Measurements from ENCODE around the gene TRPM5. TPM values are rescaled to one million over a fixed set of nuclear protein-coding genes. Genes with fewer than 3 reads are reported as not detected.

Gene TRPM5
- total and polyA plus RNA-seq, 2 experiments from 2014 or later, result not detected

- TF ChIP-seq NANOG (IDR thresholded peaks at IDR 0.05; ENCODE audit: borderline replicate concordance) (no peak), ZNF114 (CRISPR knock-in tag; IDR thresholded peaks at IDR 0.05) (no peak), POLR2AphosphoS5 (IDR thresholded peaks at IDR 0.05; ENCODE audit: low read depth) (no peak), JUNB (IDR thresholded peaks at IDR 0.05; ENCODE audit: unreplicated experiment) (no peak), STAT1 (IDR thresholded peaks at IDR 0.05; ENCODE audit: unreplicated experiment) (no peak), CTCF (conservative IDR thresholded peaks at IDR 0.05; ENCODE audit: low read depth in 2 of 2) (no peak), REST (IDR thresholded peaks at IDR 0.05; ENCODE audit: unreplicated experiment) (no peak), CREB1 (CRISPR knock-in tag; IDR thresholded peaks at IDR 0.05; ENCODE audit: low read depth) (no peak), EZH2 (IDR thresholded peaks at IDR 0.05; ENCODE audit: low read depth, unreplicated experiment) (no peak), ZNF331 (CRISPR knock-in tag; IDR thresholded peaks at IDR 0.05; ENCODE audit: low read depth) (no peak), EZH2phosphoT487 (IDR thresholded peaks at IDR 0.05; ENCODE audit: unreplicated experiment) (no peak)
- TF ChIP-seq, protein P1, sequence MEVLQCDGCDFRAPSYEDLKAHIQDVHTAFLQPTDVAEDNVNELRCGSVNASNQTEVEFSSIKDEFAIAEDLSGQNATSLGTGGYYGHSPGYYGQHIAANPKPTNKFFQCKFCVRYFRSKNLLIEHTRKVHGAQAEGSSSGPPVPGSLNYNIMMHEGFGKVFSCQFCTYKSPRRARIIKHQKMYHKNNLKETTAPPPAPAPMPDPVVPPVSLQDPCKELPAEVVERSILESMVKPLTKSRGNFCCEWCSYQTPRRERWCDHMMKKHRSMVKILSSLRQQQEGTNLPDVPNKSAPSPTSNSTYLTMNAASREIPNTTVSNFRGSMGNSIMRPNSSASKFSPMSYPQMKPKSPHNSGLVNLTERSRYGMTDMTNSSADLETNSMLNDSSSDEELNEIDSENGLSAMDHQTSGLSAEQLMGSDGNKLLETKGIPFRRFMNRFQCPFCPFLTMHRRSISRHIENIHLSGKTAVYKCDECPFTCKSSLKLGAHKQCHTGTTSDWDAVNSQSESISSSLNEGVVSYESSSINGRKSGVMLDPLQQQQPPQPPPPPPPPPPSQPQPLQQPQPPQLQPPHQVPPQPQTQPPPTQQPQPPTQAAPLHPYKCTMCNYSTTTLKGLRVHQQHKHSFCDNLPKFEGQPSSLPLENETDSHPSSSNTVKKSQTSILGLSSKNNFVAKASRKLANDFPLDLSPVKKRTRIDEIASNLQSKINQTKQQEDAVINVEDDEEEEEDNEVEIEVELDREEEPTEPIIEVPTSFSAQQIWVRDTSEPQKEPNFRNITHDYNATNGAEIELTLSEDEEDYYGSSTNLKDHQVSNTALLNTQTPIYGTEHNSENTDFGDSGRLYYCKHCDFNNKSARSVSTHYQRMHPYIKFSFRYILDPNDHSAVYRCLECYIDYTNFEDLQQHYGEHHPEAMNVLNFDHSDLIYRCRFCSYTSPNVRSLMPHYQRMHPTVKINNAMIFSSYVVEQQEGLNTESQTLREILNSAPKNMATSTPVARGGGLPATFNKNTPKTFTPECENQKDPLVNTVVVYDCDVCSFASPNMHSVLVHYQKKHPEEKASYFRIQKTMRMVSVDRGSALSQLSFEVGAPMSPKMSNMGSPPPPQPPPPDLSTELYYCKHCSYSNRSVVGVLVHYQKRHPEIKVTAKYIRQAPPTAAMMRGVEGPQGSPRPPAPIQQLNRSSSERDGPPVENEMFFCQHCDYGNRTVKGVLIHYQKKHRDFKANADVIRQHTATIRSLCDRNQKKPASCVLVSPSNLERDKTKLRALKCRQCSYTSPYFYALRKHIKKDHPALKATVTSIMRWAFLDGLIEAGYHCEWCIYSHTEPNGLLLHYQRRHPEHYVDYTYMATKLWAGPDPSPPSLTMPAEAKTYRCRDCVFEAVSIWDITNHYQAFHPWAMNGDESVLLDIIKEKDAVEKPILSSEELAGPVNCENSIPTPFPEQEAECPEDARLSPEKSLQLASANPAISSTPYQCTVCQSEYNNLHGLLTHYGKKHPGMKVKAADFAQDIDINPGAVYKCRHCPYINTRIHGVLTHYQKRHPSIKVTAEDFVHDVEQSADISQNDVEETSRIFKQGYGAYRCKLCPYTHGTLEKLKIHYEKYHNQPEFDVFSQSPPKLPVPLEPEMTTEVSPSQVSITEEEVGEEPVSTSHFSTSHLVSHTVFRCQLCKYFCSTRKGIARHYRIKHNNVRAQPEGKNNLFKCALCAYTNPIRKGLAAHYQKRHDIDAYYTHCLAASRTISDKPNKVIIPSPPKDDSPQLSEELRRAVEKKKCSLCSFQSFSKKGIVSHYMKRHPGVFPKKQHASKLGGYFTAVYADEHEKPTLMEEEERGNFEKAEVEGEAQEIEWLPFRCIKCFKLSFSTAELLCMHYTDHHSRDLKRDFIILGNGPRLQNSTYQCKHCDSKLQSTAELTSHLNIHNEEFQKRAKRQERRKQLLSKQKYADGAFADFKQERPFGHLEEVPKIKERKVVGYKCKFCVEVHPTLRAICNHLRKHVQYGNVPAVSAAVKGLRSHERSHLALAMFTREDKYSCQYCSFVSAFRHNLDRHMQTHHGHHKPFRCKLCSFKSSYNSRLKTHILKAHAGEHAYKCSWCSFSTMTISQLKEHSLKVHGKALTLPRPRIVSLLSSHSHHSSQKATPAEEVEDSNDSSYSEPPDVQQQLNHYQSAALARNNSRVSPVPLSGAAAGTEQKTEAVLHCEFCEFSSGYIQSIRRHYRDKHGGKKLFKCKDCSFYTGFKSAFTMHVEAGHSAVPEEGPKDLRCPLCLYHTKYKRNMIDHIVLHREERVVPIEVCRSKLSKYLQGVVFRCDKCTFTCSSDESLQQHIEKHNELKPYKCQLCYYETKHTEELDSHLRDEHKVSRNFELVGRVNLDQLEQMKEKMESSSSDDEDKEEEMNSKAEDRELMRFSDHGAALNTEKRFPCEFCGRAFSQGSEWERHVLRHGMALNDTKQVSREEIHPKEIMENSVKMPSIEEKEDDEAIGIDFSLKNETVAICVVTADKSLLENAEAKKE (CRISPR knock-in tag; IDR thresholded peaks at IDR 0.05), result no peak
- TF ChIP-seq, protein P2, sequence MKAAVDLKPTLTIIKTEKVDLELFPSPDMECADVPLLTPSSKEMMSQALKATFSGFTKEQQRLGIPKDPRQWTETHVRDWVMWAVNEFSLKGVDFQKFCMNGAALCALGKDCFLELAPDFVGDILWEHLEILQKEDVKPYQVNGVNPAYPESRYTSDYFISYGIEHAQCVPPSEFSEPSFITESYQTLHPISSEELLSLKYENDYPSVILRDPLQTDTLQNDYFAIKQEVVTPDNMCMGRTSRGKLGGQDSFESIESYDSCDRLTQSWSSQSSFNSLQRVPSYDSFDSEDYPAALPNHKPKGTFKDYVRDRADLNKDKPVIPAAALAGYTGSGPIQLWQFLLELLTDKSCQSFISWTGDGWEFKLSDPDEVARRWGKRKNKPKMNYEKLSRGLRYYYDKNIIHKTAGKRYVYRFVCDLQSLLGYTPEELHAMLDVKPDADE (IDR thresholded peaks at IDR 0.05), result no peak
- no peaks in the 10 kb centered on the region for H3K9me2 ChIP-seq (ENCODE audit: insufficient read depth)
- H3K4me3 ChIP-seq, result no peak overlapping the region
- peaks cover 8% of the 10 kb centered on the region for H3K79me2 ChIP-seq (replicated peaks; ENCODE audit: insufficient read depth)
- no peaks in the 10 kb centered on the region for H3F3A ChIP-seq (replicated peaks; ENCODE audit: low read depth)
- peaks cover 6% of the 10 kb centered on the region for H3K4me1 Mint-ChIP-seq
- no peak for DNase-seq (ENCODE audit: low spot score)
- ATAC-seq, result no peak
- H3K27me3 ChIP-seq (ENCODE audit: insufficient read depth), result no peaks in the 10 kb centered on the region
- H3K27ac Mint-ChIP-seq, result no peak overlapping the region
- no peaks in the 10 kb centered on the region; the same call in 1 of the 2 replicates for H4K20me1 ChIP-seq (replicated peaks; ENCODE audit: insufficient read depth)
- H3K4me1 ChIP-seq (ENCODE audit: insufficient read depth), result no peaks in the 10 kb centered on the region
- H3K27me3 Mint-ChIP-seq (ENCODE audit: insufficient read depth, low read depth, poor library complexity), result peaks cover 7% of the 10 kb centered on the region
- no peaks in the 10 kb centered on the region; the same call in 1 of the 2 replicates for H3K36me3 ChIP-seq (ENCODE audit: insufficient read depth)
- H2AFZ ChIP-seq, result no peak overlapping the region
- peaks cover 10% of the 10 kb centered on the region; the same call in 2 of the 3 replicates for H3K36me3 Mint-ChIP-seq (ENCODE audit: low read depth)
- H3K27ac ChIP-seq (ENCODE audit: low read depth), result no peak overlapping the region
- H3K4me3 Mint-ChIP-seq, result no peak overlapping the region
- no peaks in the 10 kb centered on the region for H3K9me3 Mint-ChIP-seq
- no peak overlapping the region for H3K4me2 ChIP-seq
Observed at GRCh38 chr11:2394818-2395105, 49.6 kb downstream of the TRPM5 start.

Data from GM23338 (cell line).